GM12873 (cell line): ENCODE results near the gene PPP6C.

Experiments used
- CTCF ChIP-seq: IDR thresholded peaks from 2 replicates; pipeline ENCODE4 v1.5.1; 2012; ENCODE audit warnings: low read depth, mild to moderate bottlenecking, moderate library complexity, low read length, control low read depth; ENCODE audit not compliant: insufficient read depth; ENCODE audit errors: missing control alignments

PPP6C gene

GRCh38 chr9:125183561-125183960 is 6.0 kb downstream of the PPP6C start:
- TF ChIP-seq CTCF: no peak

DNA sequence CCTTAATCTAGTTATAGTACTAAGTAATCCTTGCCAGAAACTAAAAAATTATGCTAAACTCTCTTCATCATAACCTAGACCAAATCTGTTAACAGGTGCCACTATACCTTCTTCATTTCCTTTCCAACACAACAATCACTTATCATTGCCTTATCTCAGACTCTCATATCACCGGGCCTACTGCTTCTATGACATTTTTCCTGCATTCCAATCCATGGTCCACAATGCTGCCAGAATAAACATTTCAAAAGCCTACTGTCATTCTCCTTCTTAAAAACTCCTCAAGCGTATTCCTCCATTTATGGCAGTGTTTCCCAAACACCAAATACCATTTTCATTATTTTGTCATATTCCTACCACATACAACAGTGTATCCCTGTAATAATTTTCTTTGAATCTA is 6.5 kb downstream of the PPP6C start:
- no peak for TF ChIP-seq CTCF

DNA sequence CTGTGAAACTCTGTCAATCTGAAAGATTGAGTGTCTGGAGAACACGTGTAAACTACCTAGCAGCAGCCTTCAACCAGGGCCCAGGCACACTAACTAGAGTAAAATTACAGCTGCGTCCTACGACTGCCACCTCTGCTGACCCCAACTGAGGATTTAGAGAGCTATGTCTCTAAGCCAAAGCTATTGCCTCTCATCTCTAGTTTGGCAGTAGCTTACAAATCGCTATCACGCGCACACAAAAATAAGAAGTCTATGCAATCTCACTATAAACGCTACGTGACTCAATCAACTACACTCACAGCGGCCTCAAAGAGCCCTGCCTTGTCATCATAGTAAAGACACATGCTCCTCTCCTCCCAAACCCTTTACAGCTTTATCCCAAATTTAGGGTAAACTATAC is 8.7 kb downstream of the PPP6C start:
- no peak for TF ChIP-seq CTCF

GRCh38 chr9:125177888-125178287 is 11.7 kb downstream of the PPP6C start:
- no peak for TF ChIP-seq CTCF

DNA sequence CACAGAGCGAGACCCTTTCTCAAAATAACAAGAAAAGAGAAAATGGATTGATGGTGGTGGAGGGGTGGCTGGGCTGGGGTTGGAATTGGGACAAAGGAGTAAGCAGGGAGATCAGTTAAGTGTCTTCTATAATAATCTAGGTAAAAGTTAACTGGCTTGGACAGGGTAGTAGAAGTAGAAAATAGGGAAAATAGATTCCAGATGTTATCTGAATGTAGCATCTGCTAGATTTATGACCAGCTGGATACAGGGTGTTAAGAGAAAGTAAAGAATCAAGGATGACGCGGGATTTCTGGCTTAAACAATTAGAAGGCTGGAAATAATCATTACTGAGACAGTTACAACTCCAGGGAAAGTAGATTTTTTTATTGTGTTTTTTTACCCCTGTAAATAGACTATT is 13.0 kb downstream of the PPP6C start:
- TF ChIP-seq CTCF: no peak

DNA sequence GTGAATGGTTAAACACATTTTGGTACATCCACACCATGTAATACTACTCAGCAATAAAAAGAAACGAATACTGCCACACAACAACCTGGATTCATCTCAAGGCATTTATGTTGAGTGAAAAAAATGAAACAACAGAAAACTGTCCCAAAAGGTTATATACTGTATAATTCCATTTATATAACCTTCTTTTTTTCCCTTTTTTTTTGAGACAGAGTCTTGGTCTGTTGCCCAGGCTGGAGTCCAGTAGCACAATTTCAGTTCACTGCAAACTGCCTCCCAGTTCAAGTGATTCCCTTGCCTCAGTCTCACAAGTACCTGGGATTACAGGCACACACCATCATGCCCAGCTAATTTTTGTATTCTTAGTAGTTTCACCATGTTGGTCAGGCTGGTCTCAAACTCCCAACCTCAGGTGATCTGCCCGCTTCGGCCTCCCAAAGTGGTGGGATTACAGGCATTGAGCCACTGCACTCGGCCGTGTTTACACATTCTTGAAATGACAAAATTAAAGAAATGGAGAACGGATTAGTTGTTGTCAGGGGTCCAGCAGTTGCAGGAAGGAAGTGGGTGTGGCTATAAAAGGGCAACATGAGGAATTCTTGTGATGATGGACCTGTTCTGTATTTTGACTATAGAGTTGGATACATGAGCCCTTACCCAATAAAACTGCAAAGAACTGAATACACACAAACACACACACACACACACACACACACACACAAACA is 17.4 kb downstream of the PPP6C start:
- TF ChIP-seq CTCF: no peak

- no peak for TF ChIP-seq CTCF
Measured at GRCh38 chr9:125169895-125170294, 19.7 kb downstream of the PPP6C start.
